WI38 (cell line): ENCODE results near the gene CFAP97D1.

Experiments
- H3K4me3 ChIP-seq: 2 replicates; pipeline ENCODE4 v1.5.1; 2011; ENCODE audit warnings: low read depth, mild to moderate bottlenecking, control low read depth, low read length
- TF ChIP-seq, protein P1 (sequence below): IDR thresholded peaks from 2 replicates; pipeline ENCODE4 v1.5.1; 2012; ENCODE audit warnings: low read depth, mild to moderate bottlenecking, control low read depth, low read length

Gene CFAP97D1

DNA sequence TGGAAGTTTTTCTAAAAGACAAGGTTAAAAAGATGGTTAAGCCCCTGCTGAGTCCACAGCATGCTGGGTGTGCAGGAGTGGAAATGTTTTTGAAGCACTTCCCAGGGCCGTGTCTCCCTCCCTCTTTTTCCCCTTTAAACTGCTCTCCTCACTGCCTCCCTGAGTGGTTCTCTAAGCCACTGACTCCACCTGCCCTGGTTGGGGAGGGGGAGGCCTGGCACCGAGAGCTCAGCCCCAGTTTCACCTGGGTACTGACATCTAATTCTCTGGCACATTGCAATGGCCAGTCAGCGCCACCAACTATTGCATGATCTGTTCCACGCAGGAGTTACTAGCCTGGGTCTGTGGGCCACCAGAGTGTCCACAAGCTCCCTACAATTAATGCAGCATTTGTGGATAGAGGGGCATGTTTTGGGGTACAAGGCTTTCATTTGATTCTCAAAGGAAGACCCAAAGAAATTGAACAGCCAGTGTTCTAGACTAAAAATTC, 30.0 kb downstream of the CFAP97D1 start:
- TF ChIP-seq, protein P1, sequence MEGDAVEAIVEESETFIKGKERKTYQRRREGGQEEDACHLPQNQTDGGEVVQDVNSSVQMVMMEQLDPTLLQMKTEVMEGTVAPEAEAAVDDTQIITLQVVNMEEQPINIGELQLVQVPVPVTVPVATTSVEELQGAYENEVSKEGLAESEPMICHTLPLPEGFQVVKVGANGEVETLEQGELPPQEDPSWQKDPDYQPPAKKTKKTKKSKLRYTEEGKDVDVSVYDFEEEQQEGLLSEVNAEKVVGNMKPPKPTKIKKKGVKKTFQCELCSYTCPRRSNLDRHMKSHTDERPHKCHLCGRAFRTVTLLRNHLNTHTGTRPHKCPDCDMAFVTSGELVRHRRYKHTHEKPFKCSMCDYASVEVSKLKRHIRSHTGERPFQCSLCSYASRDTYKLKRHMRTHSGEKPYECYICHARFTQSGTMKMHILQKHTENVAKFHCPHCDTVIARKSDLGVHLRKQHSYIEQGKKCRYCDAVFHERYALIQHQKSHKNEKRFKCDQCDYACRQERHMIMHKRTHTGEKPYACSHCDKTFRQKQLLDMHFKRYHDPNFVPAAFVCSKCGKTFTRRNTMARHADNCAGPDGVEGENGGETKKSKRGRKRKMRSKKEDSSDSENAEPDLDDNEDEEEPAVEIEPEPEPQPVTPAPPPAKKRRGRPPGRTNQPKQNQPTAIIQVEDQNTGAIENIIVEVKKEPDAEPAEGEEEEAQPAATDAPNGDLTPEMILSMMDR, result no peak
- H3K4me3 ChIP-seq, result no peak overlapping the region

DNA sequence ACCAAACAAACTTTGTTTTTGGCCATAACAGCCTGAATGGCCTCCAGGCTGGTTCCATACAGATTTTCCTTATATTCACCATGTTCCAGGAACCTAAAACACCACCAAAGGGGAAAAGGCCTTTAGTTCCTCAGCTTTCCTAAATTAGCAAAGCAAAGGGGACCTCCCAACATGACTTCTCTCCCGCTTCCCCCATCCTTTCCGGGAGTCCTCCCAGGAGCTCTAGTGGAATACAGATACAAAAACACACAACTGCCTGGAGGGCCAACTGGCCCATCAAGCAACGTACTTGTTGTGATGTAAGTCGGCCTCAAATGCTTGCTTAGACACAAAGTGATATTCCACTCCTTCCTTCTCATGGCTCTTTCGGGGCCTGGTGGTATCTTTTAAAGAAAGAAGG, 30.6 kb downstream of the CFAP97D1 start:
- no peak overlapping the region for H3K4me3 ChIP-seq
- TF ChIP-seq, protein P1, result no peak

DNA sequence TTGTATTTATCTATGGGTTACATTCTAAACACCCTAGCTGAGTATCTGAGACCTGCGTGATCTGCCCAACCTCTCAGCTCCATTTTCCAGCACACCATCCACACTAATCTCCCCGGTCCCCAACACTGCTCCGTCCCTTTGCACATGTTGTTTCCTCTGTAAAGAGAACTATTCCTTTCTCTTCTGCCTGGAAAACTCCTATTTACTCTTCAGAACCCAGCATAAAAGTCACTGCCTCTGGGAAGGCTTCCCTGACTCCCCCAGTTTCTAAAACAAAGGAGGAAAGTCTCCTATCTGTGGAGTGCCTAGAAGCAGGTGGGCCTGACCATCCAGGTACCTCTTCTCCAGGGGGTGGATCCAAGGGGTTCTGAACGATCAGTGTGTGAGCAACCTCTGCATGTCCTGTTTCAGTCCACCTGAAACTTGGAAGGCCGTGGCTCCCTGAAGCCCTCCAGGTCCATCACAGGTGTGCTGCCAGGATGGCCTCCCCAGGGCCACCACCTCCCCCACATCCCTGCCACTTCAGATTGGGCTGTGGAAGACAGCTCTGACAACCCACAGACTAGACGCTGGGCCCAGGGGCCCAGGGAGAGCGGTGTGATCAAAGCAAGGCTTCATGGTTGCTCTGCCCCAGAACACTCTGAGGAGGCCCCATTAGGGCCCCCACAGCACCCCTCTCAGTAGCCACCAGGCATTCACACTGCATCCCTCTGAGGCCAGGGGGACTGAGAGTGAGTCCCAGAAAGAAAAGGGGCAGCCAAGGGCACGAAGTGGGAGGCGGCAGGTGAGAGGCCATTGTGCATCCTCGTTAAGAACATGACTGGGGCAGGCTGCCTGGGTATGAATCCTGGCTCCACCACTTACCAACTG, 32.4 kb downstream of the CFAP97D1 start:
- H3K4me3 ChIP-seq, result no peak overlapping the region
- TF ChIP-seq, protein P1, result no peak

DNA sequence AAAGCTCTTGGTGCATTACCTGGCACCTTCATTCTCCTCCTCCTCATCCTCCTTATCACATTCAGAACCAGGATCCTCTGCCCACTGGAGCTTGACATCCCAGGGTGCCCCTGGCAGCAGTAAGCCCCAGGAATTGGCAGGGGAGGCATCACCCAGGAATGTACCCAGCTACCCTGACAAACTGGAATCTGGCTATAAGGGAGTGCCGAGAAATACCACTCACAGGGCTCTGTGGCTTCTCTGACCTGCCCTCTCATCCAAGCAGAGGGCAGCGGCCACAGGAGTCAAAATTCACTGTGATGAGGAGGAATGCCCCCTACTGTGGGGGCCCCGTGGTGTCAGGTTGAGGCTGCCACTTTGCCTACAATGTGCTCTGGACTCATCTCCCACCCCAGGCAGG, 33.2 kb downstream of the CFAP97D1 start:
- H3K4me3 ChIP-seq, result no peak overlapping the region
- TF ChIP-seq, protein P1, result no peak

DNA sequence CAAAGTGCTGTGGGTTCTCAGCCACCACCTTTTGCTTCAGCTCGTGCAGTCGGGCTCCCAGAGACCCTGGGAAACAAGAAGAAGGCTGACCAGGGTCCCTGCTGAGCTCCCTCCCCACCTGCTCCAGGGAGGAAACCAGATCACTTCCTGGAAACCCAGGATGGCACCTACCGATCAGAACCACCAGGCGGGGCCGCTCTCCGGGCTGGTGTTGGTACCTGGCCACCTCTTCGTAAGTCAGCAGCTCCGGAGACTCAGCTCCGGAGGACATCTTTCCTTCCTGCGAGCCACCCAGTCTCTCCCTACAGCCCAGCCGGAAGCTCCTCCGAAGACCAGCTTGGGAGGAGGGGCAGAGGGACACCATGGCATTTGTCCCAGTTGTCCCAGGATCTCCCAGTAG, 33.8 kb downstream of the CFAP97D1 start:
- no peak overlapping the region for H3K4me3 ChIP-seq
- TF ChIP-seq, protein P1, result no peak

DNA sequence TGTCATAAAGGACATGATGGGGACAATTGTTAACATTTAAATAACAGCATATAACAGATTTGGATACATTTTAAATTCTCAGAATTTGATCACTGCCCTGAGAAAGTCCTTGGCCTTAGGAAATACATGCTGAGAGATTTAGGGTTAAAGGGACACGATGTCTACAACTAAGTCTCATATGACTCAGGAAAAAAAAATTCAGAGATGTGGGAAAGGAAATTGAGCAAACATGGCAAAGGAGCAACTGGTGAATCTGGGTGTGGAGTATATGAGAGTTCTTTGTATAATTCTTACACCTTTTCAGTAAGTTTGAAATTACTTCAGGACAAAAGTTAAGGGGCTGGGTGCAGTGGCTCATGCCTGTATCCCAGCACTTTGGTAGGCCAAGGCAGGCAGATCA, 34.5 kb downstream of the CFAP97D1 start:
- TF ChIP-seq, protein P1, result no peak
- no peak overlapping the region for H3K4me3 ChIP-seq

DNA sequence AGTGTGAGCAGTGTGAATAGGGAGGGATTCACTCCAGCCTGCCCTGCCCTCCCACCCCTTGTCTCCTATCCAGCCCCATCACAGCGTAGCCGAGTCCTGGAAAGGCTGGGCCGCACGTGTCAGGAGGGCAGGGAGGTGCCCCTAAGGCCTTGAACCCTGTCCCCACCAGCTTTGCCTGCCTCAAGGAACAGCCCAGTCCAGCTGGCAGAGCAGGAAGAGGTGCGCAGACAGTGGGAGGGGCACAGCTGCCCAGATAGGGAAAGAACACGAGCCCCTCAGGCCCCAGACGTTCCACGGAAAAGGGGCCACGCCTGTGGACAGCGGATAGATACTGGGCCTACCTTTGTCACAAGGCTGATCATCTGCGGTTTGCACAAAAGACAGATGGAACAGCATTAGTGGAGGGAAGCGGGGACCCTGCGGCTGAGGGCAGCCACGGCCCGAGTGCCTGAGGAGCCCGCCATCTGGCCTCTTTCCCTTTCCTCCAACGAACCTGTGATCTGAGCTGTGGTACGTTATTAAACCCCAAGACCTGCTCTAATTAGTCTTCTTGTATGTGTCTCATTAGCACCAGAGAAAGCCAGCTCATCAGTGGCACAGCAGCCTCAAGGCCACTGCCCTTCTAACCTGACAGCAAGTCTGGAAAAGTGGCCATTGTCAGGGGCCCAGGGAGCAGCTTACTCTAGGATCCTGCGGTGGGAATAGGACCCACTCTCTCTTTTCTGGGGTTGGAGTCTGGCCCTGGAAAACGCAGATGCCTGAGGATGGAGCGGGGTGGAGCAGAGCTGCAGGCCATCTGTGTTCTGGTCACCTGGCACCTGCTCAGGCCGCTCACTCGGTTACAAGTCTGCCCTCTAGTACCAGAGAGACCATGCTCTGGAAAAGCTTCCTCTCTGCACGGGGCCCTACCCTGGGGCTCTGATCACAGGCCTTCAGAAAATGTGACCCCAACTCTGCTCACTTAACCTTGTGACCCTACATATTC, 36.4 kb downstream of the CFAP97D1 start:
- TF ChIP-seq, protein P1, result no peak
- H3K4me3 ChIP-seq, result no peak overlapping the region
